Neural progenitor cell (in vitro differentiated cells): ENCODE data around the gene TSBP1. TPM values are rescaled to one million over a fixed set of nuclear protein-coding genes. Genes with fewer than 3 reads are reported as not detected.

ENCODE experiments used
- DNase-seq: peaks from one replicate; pipeline ENCODE4 v3.0.0-alpha.2; 2016; ENCODE audit warnings: low spot score
- H2AFZ ChIP-seq: fragments of 200-600 bp; sonication (generic); replicated peaks from 2 replicates; pipeline ENCODE4 v1.6.1; 2016; ENCODE audit warnings: antibody characterized with exemption
- H3F3A ChIP-seq: fragments of 200-600 bp; sonication (generic); 2 replicates; pipeline ENCODE4 v1.6.1; 2016; ENCODE audit warnings: antibody characterized with exemption, low read depth
- H3K27ac ChIP-seq: fragments of 200-600 bp; sonication (generic); 2 replicates; pipeline ENCODE4 v1.5.1; 2016; ENCODE audit warnings: mild to moderate bottlenecking
- H3K27me3 ChIP-seq: fragments of 200-600 bp; sonication (generic); 2 replicates; pipeline ENCODE4 v1.6.1; 2016; ENCODE audit warnings: mild to moderate bottlenecking, moderate library complexity
- H3K36me3 ChIP-seq: fragments of 200-600 bp; sonication (generic); 2 replicates; pipeline ENCODE4 v1.5.1; 2016
- H3K4me1 ChIP-seq: fragments of 200-600 bp; sonication (generic); 2 replicates; pipeline ENCODE4 v1.6.1; 2016; ENCODE audit warnings: mixed run types
- H3K4me2 ChIP-seq: fragments of 200-600 bp; sonication (generic); 2 replicates; pipeline ENCODE4 v1.6.1; 2016
- H3K4me3 ChIP-seq: fragments of 200-600 bp; sonication (generic); 2 replicates; pipeline ENCODE4 v1.5.1; 2016
- H3K79me2 ChIP-seq: fragments of 200-600 bp; sonication (generic); 2 replicates; pipeline ENCODE4 v1.6.1; 2016; ENCODE audit warnings: low read depth
- H3K9ac ChIP-seq: fragments of 200-600 bp; sonication (generic); 2 replicates; pipeline ENCODE4 v1.6.1; 2016
- H3K9me3 ChIP-seq: fragments of 200-600 bp; sonication (generic); 2 replicates; pipeline ENCODE4 v1.5.1; 2016; ENCODE audit warnings: low read depth
- H4K20me1 ChIP-seq: fragments of 200-600 bp; sonication (generic); 2 replicates; pipeline ENCODE4 v1.6.1; 2016; ENCODE audit warnings: low read depth
- H3K27ac Mint-ChIP-seq: 3 replicates; pipeline ENCODE4 v1.8.0; 2021; ENCODE audit warnings: mixed read lengths
- H3K27me3 Mint-ChIP-seq: 2 replicates; pipeline ENCODE4 v1.8.0; 2022; ENCODE audit warnings: low read depth, mild to moderate bottlenecking, inconsistent platforms, moderate library complexity, mixed read lengths; ENCODE audit not compliant: insufficient read depth
- H3K36me3 Mint-ChIP-seq: 3 replicates; pipeline ENCODE4 v1.8.0; 2021; ENCODE audit warnings: mixed read lengths
- H3K4me1 Mint-ChIP-seq: 3 replicates; pipeline ENCODE4 v1.8.0; 2021; ENCODE audit warnings: mixed read lengths
- H3K4me3 Mint-ChIP-seq: 3 replicates; pipeline ENCODE4 v1.8.0; 2021; ENCODE audit warnings: mild to moderate bottlenecking, moderate library complexity, mixed read lengths
- H3K9me3 Mint-ChIP-seq: 3 replicates; pipeline ENCODE4 v1.8.0; 2020; ENCODE audit warnings: mixed read lengths
- CTCF ChIP-seq: fragments of 200-600 bp; sonication (generic); IDR thresholded peaks from 2 replicates; pipeline ENCODE4 v1.5.1; 2017; ENCODE audit warnings: antibody characterized with exemption, mild to moderate bottlenecking
- EZH2 ChIP-seq: fragments of 200-600 bp; sonication (generic); IDR thresholded peaks from 2 replicates; pipeline ENCODE4 v1.6.1; 2017; ENCODE audit warnings: antibody characterized with exemption, mild to moderate bottlenecking, moderate library complexity
- EZH2phosphoT487 ChIP-seq: fragments of 200-600 bp; sonication (generic); IDR thresholded peaks from 2 replicates; pipeline ENCODE4 v1.6.1; 2017; ENCODE audit warnings: antibody characterized with exemption
- total RNA-seq: library from RNA; depleted of rRNA; stranded (reverse); fragments of >200 nt; gene quantifications from 2 replicates; pipeline ENCODE4 v1.2.3, GENCODE V29; 2015; ENCODE audit warnings: low replicate concordance

The TSBP1 gene
- total RNA-seq, 1 donor from 2014 or later, result not detected

- Histone ChIP-seq H3K36me3 (no peaks in the 10 kb centered on the region), H3K9me3 (no peaks in the 10 kb centered on the region), H3K4me2 (no peak overlapping the region), H3K79me2 (no peaks in the 10 kb centered on the region), H2AFZ (no peak overlapping the region), H3K9ac (no peak overlapping the region), H3K27me3 (no peaks in the 10 kb centered on the region), H3K27ac (no peak overlapping the region), H3F3A (no peaks in the 10 kb centered on the region), H3K4me3 (no peak overlapping the region), H4K20me1 (no peaks in the 10 kb centered on the region), H3K4me1 (no peaks in the 10 kb centered on the region)
- H3K4me3 Mint-ChIP-seq, result no peak overlapping the region
- H3K27ac Mint-ChIP-seq, result no peak overlapping the region
- H3K9me3 Mint-ChIP-seq, result no peaks in the 10 kb centered on the region
- no peak for TF ChIP-seq EZH2phosphoT487
- TF ChIP-seq EZH2, result no peak
- no peak for TF ChIP-seq CTCF
- peaks cover 2% of the 10 kb centered on the region for H3K27me3 Mint-ChIP-seq
- no peaks in the 10 kb centered on the region for H3K36me3 Mint-ChIP-seq
- no peak for DNase-seq
- peaks cover 12% of the 10 kb centered on the region for H3K4me1 Mint-ChIP-seq
Measured at GRCh38 chr6:32327103-32327502, 44.6 kb downstream of the TSBP1 start.

GRCh38 chr6:32318501-32318900 is 53.2 kb downstream of the TSBP1 start:
- Mint-ChIP-seq H3K9me3 (no peaks in the 10 kb centered on the region), H3K27me3 (peaks cover 2% of the 10 kb centered on the region), H3K4me1 (peaks cover 21% of the 10 kb centered on the region), H3K4me3 (no peak overlapping the region), H3K27ac (no peak overlapping the region), H3K36me3 (no peaks in the 10 kb centered on the region)
- no peak overlapping the region for H3K4me3 ChIP-seq
- no peak overlapping the region for H2AFZ ChIP-seq
- H3K9me3 ChIP-seq, result no peaks in the 10 kb centered on the region
- peaks cover 8% of the 10 kb centered on the region for H3K4me1 ChIP-seq
- no peaks in the 10 kb centered on the region for H3K79me2 ChIP-seq
- H3F3A ChIP-seq, result no peaks in the 10 kb centered on the region
- no peaks in the 10 kb centered on the region for H3K36me3 ChIP-seq
- DNase-seq, result no peak
- no peak overlapping the region for H3K9ac ChIP-seq
- no peak overlapping the region for H3K27ac ChIP-seq
- no peak for TF ChIP-seq EZH2phosphoT487
- no peak for TF ChIP-seq CTCF
- no peak for TF ChIP-seq EZH2
- no peaks in the 10 kb centered on the region for H4K20me1 ChIP-seq
- no peak overlapping the region for H3K4me2 ChIP-seq
- no peaks in the 10 kb centered on the region for H3K27me3 ChIP-seq

- Histone ChIP-seq H3K9me3 (no peaks in the 10 kb centered on the region), H3K79me2 (no peaks in the 10 kb centered on the region), H3K27me3 (no peaks in the 10 kb centered on the region), H4K20me1 (no peaks in the 10 kb centered on the region), H3K36me3 (no peaks in the 10 kb centered on the region), H3K4me3 (no peak overlapping the region), H3K4me2 (no peak overlapping the region), H2AFZ (no peak overlapping the region), H3K9ac (no peak overlapping the region), H3F3A (no peaks in the 10 kb centered on the region), H3K4me1 (peaks cover 8% of the 10 kb centered on the region), H3K27ac (no peak overlapping the region)
- DNase-seq, result no peak
- H3K36me3 Mint-ChIP-seq, result no peaks in the 10 kb centered on the region
- H3K27ac Mint-ChIP-seq, result no peak overlapping the region
- no peak overlapping the region for H3K4me3 Mint-ChIP-seq
- TF ChIP-seq EZH2phosphoT487 (no peak), EZH2 (no peak), CTCF (no peak)
- H3K4me1 Mint-ChIP-seq, result peaks cover 16% of the 10 kb centered on the region
- H3K27me3 Mint-ChIP-seq, result peaks cover 2% of the 10 kb centered on the region
- no peaks in the 10 kb centered on the region for H3K9me3 Mint-ChIP-seq
Measured at GRCh38 chr6:32317541-32317940, 54.2 kb downstream of the TSBP1 start.

- Histone ChIP-seq H3K4me3 (no peak overlapping the region), H2AFZ (no peak overlapping the region), H3K4me2 (no peak overlapping the region), H3K9me3 (no peaks in the 10 kb centered on the region), H3F3A (no peaks in the 10 kb centered on the region), H3K36me3 (no peaks in the 10 kb centered on the region), H3K27ac (no peak overlapping the region), H3K27me3 (no peaks in the 10 kb centered on the region), H3K79me2 (no peaks in the 10 kb centered on the region), H3K4me1 (peaks cover 13% of the 10 kb centered on the region), H3K9ac (no peak overlapping the region), H4K20me1 (no peaks in the 10 kb centered on the region)
- Mint-ChIP-seq H3K27ac (no peak overlapping the region), H3K4me3 (no peak overlapping the region), H3K4me1 (peaks cover 12% of the 10 kb centered on the region), H3K27me3 (peaks cover under 1% of the 10 kb centered on the region), H3K36me3 (no peaks in the 10 kb centered on the region), H3K9me3 (no peaks in the 10 kb centered on the region)
- TF ChIP-seq EZH2phosphoT487, result no peak
- TF ChIP-seq CTCF, result no peak
- no peak for DNase-seq
Measured at GRCh38 chr6:32313964-32314363, 57.7 kb downstream of the TSBP1 start.
